T-helper 9 cell (primary cell): Measurements from ENCODE around the gene OR56A1.
"Not testable (repeated sequence)": the region's sequence is repeated elsewhere in the genome, so short reads cannot be mapped to it uniquely, and the experiment has no call there.

Source experiments
- DNase-seq: peaks from one replicate; pipeline ENCODE4 v3.0.0-alpha.2; 2020
- total RNA-seq, 2 donors: gene quantifications; one replicate each; lab custom pipeline; 2026; lab: John Stamatoyannopoulos, UW

Gene OR56A1, protein sequence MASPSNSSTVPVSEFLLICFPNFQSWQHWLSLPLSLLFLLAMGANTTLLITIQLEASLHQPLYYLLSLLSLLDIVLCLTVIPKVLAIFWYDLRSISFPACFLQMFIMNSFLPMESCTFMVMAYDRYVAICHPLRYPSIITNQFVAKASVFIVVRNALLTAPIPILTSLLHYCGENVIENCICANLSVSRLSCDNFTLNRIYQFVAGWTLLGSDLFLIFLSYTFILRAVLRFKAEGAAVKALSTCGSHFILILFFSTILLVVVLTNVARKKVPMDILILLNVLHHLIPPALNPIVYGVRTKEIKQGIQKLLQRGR
- total RNA-seq, result 0 reads per million in 2 donors

- DNase-seq, result no peak
Observed at GRCh38 chr11:6030708-6031405, at the start of gene OR56A1. OR56A1 (minus strand) TSS chr11:6030758; CDS start chr11:6027692, 3,066 bp downstream.

DNA sequence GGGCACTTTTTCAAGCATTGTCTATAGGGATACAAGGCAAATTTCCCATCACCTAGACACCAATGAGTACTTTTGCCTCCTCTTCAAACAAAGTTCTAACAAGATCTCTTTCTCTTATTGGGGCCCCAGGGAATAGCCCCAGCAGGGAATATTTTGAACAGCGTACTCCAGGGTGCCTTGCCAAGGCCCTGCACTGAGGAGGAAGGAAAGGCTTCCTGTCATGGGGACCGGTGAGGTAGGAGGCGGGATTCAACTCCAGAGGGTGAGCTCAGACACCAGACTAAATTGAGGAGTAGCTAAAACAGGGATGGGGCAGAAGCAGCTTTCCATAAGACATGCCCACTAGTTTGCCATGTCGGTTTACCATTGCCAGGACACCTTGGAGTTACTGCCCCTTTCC is 48.9 kb upstream of the OR56A1 start:
- no peak for DNase-seq

DNA sequence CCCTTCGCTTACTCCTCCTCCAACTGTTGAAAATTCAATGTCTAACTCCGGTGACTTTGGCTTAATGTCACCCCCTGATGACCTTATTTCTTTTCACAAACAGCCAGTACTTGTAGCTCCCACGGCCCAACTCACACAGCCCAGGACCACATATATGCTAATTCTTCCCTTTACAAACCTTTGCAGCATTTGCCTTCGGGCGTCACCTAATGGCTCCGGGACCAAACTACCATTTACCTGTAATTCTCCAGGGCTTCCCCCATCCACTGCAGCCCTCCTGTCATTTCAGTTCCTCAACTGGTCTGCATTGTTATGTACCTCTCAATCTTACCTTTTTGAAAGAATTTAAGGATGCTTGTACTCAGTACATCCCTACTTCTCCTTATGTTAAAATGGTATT is 47.2 kb upstream of the OR56A1 start:
- no peak for DNase-seq

- DNase-seq, result not testable (repeated sequence)
Observed at GRCh38 chr11:6076443-6076842, 45.9 kb upstream of the OR56A1 start.

DNA sequence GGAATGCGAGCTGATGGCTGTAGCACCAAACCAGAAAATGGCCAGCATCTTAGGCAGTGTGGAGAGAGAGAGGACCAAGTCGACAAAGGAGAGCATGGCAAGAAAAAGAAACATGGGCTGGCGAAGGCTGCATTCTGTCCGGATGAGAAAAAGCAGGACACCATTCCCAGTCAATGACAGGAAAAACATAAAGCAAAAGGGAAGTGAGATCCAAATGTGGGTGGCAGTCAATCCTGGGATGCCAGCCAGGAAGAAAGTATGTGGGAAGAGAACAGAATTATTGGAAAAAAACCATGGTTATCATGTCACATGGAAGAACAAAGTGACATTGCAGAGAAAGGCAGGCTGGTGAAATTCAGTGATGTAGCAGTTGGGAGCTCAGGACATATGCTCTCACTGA is 36.9 kb upstream of the OR56A1 start:
- DNase-seq, result no peak

DNA sequence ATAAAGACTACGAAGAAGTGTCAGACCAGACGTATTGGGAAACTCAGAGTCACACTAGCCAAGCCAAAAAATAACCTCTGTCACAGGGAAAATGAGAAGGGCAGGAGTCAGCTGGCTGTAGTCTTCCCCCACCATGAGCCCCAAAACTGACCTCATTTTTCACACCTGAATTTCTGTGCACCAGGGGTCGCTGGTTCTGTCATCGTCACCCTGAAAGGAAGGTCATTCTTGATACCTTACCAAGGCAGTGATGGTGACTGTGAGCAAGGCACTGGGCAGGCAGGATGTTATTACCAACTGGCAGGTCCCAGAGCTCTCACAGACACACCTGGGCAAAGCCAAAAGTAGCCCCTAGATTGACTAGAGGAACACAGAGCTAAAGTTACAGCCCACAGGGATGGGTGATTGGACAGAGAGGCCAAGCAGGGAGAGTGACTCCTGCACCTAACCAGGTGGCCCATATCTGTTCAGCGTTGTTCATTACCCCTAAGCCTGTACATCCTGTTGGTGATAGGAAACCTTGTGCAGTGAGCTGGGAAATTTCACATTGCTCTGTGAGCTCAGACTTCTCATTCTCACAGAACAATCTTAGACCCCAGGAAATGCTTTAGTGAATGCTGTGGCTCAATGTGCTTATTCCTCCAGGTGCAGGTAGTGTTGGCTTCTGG is 32.3 kb upstream of the OR56A1 start:
- DNase-seq, result no peak

DNA sequence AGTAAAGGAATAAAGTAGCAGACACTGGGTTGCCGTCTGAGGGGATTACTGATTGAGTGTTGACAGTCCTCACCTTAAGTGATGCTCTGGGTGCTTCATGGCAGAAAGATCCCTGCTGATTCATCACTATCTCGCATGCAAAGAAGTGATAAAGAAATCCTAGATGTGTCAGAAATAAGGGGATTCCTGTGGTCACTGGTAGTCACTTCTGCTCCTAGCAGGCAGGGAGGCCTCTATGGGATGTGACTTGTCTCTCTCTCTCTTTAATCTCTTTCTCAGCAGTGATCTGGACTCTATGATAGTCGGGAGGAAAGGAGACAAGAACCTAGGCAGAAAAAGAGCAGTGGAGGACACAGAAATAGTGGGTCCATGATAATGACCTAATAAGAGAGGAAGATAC is 30.9 kb upstream of the OR56A1 start:
- DNase-seq, result no peak

DNA sequence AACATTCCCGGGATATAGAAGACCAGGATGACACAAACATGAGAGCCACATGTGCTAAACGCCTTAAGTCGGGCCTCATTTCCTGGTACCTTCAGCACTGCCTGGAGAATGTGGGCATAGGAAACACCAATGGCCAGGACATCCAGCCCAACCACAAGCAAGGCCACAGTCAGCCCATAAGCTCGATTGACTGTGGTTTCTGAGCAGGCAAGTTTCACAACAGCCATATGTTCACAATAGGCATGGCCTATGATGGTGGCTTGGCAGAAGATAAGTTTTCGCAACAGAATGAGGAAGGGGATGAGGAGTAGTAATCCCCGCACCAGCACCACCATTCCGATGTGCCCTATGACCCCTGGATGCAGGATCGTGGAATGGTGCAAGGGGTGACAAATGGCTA is 26.9 kb upstream of the OR56A1 start:
- no peak for DNase-seq

DNA sequence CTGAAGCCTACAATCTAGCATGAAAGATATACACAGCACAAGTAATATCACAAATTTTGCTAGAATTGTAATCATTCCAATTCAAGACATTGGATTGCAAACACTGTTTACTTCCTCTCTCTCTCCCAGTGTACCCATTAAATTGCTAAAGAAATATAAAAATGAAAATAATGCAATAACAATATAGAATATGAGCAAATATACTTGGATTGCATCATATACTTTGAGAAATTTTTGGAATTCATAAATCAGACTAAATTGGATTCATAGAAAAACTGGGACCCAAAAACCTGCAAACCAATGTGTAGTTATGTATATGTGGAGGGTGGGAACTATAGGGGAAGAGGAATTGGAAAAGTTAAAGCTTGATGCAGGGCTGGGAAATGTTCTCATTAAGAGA is 25.0 kb upstream of the OR56A1 start:
- DNase-seq, result no peak

DNA sequence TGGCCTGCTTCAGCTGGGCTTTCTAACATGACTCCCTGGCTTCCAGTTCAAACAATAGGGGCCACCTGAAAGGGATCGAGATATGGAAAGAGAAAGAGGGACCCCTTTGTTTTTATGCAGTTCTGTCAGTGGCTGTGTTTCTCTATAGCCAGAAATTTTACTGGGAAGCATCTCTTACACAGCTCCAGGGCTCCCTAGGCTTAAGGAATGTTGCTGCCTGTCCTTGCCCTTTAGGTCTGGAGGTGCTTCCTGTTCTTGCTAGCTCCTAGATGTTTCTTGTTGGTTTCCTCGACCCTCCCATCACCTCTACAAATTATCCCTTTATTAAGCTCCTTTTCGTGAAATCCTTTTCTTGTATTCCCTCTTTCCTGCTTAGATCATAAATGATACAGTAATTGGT is 21.8 kb upstream of the OR56A1 start:
- no peak for DNase-seq

DNA sequence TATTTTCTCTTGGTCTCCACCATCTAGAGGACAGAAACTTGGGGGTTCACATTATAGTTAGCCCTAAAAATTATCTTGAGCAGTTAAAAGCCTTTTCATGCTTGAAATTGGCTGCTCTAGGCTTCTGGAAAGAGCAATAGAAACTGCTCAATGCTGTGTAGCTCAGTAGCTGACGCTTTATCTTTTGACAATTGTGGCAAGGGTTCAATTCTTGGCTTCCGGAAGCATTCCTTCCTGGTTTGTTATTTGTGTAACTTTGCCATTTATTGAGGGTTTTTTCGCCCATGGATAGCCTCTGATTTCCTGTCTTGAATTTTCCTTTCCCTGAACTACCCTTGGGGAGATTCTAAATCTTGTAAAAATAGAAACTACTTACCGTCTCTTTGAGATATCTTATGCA is 10.3 kb upstream of the OR56A1 start:
- no peak for DNase-seq

GRCh38 chr11:6027501-6027900 is 3.1 kb downstream of the OR56A1 start:
- no peak for DNase-seq

- DNase-seq, result no peak
Observed at GRCh38 chr11:6025056-6025455, 5.5 kb downstream of the OR56A1 start.

DNA sequence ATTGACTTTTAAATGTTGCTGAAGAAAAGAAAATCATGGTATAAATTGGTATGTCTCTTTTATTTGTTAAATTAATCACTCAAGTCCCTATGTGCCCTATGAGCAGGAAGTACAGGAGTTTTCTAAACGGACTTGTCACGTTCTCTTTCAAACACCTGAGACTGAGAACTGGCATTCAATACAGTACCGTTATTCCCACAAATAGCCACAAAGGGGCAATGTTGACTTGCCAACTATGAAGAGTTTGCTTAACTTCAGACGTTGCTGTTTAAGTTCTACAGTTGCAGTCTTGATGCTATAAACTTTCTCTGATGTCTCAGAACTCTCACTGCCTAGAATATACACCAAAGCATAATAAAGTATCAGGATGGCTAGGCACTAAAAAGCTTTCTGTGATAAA is 7.6 kb downstream of the OR56A1 start:
- DNase-seq, result no peak

DNA sequence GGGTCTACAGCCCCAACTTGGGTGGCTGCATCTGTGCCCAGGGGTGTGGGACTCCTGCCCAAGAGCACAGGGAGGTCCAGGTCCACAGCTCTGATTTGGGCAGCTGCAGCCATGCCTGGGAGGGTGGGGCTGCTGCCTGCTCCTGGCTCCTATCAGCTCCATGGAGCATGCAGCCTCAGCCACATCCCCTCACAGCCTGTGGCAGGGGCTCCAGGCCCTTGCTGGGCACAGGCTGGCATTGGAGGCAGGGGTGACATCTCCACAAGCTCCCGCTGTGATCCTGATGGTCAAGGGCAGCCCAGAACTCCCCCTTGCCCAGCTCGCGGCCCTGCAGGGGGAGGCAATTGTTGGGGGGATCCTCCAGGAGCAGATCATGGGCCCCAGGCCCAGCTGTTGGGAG is 17.5 kb downstream of the OR56A1 start:
- DNase-seq, result no peak

DNA sequence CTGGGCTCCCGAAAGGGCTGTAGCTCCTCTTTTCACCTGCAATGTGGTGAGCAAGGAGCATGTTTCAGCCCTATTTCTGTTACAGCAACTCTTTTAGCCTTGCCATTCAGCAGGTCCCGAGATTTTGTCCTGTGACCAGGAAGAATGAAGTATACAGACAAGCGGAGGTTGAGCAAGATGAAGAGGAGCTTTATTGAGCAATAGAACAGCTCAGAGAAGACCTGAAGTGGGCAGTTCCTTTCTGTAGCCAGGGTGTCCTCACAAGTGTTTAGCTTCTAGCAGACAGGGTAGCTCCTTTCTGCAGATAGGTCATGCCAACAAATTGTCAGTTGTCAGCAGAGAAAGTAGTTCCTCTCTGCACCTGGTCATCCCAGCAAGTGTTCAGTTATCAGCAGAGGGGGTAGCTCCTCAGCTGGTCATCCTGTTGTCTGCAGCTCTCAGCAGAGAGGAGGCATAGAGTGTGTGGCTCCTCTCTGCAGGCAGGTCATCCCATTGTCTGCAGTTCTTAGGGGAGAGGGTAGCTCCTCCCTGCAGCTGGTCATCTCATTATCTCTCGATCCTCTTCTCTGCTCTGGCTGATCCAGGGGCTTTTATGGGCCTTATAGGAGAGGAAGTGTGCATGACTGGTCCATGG is 18.4 kb downstream of the OR56A1 start:
- DNase-seq, result no peak

- no peak for DNase-seq
Observed at GRCh38 chr11:6006846-6007245, 23.7 kb downstream of the OR56A1 start, which contains the start of gene OR56A4. OR56A4 (minus strand) TSS chr11:6006946; CDS start chr11:6002992, 3,954 bp downstream.

DNA sequence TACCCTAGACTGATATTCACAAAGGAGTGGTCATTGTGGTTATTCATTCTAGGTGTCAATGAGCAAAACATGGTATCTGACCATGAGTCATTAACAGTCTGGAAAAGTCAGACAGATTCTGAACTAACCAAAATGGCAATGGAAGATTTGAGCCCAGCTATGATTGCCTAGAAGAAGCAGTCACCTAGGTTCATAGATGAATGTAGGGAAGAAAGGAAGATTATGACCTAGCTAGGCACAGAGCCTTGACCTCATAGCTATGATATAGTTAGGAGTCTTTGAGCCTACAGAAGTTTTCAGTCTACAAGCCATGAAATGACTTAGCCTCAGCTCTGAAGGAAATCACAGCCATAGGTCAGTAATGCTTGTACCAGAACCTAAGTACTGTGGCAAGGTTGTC is 24.2 kb downstream of the OR56A1 start:
- no peak for DNase-seq

DNA sequence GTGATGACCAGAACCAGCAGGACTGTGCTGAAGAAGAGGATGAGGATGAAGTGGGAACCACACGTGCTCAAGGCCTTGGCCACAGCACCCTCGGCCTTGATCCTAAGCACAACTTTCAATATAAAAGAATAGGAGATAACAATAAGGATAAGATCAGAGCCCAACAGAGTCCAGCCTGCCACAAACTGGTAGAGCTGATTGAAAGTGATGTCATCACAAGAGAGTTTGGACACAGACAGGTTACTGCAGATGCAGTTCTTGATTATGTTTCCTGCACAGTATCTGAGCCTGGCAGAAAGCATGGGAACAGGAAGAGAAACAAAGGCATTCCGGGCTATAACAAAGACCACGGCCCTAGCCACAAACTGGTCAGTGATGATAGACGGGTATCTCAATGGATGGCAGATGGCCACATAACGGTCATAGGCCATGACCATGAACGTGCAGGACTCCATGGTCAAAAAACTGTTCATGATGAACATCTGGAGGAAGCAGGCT is 28.3 kb downstream of the OR56A1 start:
- no peak for DNase-seq

DNA sequence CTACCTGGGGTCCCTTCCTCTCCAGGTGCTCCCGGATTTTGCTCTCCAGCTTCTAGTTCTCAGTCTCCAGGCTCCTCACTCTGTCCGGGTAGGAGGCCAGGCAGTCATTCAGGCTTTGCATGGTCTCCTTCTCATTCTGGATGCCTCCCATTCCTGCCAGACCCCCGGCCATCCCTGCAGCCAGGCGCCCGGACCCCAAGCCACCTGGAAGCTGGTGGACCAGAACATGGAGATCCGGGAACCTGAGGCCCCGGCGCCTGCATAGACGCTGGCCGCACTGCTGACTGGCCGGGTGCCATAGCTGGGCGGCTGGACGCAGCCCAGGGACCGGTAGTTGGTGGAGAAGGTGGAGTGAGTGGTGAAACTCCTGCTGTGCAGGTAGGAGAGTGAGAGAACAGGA is 35.8 kb downstream of the OR56A1 start:
- no peak for DNase-seq

DNA sequence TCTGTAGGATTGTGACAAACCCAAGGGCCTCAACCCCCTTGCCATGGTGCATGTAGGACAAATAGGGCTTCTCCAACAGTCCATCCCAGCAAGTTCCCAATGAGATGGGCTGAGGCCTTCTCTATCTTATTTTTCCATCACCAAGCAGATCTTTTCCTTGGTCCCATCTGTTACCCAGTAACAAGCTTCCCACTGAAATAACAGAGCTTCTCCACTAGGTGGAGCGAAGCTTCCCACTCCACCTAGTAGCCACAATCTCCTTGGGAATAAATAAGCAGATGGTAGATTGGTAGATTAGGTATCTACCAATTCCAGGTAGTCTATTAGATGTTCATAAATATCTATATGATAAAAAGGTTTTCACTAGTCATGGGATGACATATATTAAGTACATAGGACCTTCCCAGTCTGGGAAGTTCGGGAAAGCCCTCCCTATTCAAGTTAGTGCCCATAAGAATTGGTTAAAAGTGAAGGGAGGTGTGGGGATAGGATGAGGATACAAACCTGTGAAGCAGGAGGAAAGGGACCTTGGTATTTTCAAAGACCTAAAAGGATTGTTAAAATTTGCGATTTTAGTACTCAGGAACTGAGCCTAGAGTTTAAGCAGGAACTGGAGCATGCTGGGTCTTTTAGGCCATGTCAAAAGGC is 37.8 kb downstream of the OR56A1 start:
- no peak for DNase-seq

DNA sequence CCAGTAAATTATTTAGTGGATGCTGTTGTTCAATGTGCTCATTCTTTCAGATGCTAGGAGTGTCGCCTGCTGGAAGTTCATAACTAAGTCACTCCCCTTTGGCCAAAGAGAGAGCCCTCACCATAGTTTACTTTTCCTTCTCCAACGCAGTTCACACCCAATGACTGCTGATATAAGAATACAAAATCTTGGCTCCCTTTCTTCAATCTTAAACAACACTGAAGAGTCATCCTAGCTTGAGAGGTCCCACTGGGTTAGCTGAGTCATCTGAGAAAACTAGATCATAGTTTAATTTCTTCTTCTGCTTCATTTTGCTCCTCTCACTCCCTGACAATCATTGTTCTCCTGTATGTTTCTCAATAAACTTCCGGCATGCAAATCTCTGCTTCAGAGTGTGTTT is 38.4 kb downstream of the OR56A1 start:
- DNase-seq, result no peak

- DNase-seq, result no peak
Observed at GRCh38 chr11:5989203-5989602, 41.4 kb downstream of the OR56A1 start.
